Activated naive CD8-positive, alpha-beta T cell treated with anti-CD3 and anti-CD28 coated beads, Interleukin-2, amount 50 U/mL, for 24 hours (primary cell): ENCODE data around the gene NDUFB2.
"Not testable (repeated sequence)": the region's sequence is repeated elsewhere in the genome, so short reads cannot be mapped to it uniquely, and the experiment has no call there.

ENCODE experiments used
- ATAC-seq: fragments of 150-1000 bp; cut with Tn5 transposase; one replicate; pipeline ENCODE4 v1.10.0; 2021
- DNase-seq: peaks from one replicate; pipeline ENCODE4 v3.0.0; 2021
- H3K27ac Mint-ChIP-seq: one replicate; pipeline ENCODE4 v1.8.0; 2021; ENCODE audit warnings: mild to moderate bottlenecking, mixed read lengths
- H3K27me3 Mint-ChIP-seq: one replicate; pipeline ENCODE4 v1.8.0; 2021; ENCODE audit warnings: mixed read lengths
- H3K36me3 Mint-ChIP-seq: one replicate; pipeline ENCODE4 v1.8.0; 2021; ENCODE audit warnings: low read depth, mixed read lengths
- H3K4me1 Mint-ChIP-seq: one replicate; pipeline ENCODE4 v1.8.0; 2021; ENCODE audit warnings: mixed read lengths
- H3K4me3 Mint-ChIP-seq: one replicate; pipeline ENCODE4 v1.8.0; 2021; ENCODE audit warnings: mild to moderate bottlenecking, moderate library complexity, mixed read lengths
- H3K9me3 Mint-ChIP-seq: one replicate; pipeline ENCODE4 v1.8.0; 2021; ENCODE audit warnings: mixed read lengths

Gene NDUFB2

DNA sequence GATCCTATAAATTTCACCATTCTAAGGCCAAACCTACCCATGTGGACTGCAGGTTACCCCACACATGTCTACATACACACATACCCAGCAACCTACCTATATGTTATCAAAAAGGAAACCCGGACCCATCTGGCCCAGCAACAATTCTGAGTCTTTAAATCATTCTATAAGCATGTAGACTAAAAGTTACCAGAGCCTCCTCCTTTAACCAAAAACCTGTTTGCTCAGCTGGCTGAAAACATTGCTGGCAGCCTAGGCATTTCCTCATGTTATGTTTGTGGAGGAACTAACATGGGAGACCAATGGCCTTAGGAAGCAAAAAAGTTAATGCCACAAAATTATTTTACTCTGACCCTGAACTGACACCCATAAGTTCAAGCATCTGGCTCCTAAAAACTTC, 29.0 kb upstream of the NDUFB2 start:
- ATAC-seq: no peak
- no peak overlapping the region for H3K27ac Mint-ChIP-seq

DNA sequence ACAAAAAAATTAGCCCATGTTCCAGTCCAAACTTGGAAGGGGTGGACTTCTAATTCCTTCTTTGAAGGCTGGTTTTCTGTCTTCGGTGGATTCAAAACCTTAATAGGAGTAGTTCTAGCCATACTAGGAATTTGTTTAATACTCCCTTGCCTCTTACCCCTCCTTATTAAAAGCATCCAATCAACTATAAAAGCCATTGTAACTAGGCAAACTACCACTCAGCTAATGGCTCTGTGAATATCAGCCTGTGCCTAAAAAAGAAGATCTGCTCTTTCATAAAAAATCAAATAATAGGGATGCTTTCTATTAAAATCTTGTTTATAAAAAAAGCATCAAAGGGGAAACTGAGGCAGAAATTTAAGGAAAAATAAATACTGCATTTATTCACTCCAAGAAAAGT, 27.9 kb upstream of the NDUFB2 start:
- peaks cover 7% of the 10 kb centered on the region for H3K4me1 Mint-ChIP-seq
- no peak overlapping the region for H3K27ac Mint-ChIP-seq
- DNase-seq: no peak
- H3K9me3 Mint-ChIP-seq: no peaks in the 10 kb centered on the region
- ATAC-seq: no peak
- H3K36me3 Mint-ChIP-seq: no peaks in the 10 kb centered on the region
- H3K4me3 Mint-ChIP-seq: no peak overlapping the region
- H3K27me3 Mint-ChIP-seq: no peaks in the 10 kb centered on the region

More for the DNA sequence above, 29.0 kb upstream of the NDUFB2 start:
- H3K27me3 Mint-ChIP-seq: no peaks in the 10 kb centered on the region
- no peak for DNase-seq
- no peaks in the 10 kb centered on the region for H3K9me3 Mint-ChIP-seq
- H3K4me3 Mint-ChIP-seq: no peak overlapping the region
- peaks cover 4% of the 10 kb centered on the region for H3K4me1 Mint-ChIP-seq
- H3K36me3 Mint-ChIP-seq: no peaks in the 10 kb centered on the region

DNA sequence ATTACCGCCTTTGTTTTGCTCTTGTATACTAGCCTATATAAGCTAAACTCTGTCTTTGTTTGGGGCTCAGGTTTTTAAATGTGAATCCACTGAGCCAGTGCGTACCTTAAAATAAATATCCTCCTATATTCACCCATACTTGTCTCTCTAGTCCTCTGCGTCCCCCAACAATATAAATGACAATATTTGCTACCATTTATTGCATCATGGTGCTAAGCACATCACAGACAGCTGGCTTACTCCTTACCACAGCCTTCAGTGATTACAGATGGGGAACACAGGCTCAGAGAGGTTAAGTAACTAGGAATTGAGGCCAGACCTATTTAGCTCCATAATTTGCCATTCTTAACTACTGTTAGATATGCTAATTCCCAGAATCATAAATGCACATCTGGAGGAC, 27.2 kb upstream of the NDUFB2 start:
- Mint-ChIP-seq H3K36me3 (no peaks in the 10 kb centered on the region), H3K4me3 (no peak overlapping the region), H3K27ac (no peak overlapping the region), H3K4me1 (peaks cover 15% of the 10 kb centered on the region), H3K9me3 (no peaks in the 10 kb centered on the region), H3K27me3 (no peaks in the 10 kb centered on the region)
- no peak for ATAC-seq
- no peak for DNase-seq

DNA sequence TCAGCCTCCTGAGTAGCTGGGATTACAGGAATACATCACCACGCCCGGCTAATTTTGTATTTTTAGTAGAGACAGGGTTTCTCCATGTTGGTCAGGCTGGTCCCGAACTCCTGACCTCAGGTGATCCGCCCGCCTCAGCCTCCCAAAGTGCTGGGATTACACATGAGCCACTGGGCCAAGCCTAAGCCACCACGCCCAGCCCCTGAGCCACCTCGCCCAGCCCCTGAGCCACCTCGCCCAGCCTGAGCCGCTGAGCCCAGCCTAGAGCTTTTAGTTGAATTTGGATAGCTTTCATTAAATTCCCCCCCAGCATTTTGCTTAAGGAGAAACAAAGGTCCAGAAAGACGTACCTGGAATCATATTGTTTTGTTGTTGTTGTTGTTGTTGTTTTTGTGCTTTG, 26.6 kb upstream of the NDUFB2 start:
- not testable (repeated sequence) for H3K4me3 Mint-ChIP-seq, DNase-seq, ATAC-seq, H3K36me3 Mint-ChIP-seq, H3K27me3 Mint-ChIP-seq, H3K9me3 Mint-ChIP-seq, H3K27ac Mint-ChIP-seq
- H3K4me1 Mint-ChIP-seq: peaks cover 20% of the 10 kb centered on the region

DNA sequence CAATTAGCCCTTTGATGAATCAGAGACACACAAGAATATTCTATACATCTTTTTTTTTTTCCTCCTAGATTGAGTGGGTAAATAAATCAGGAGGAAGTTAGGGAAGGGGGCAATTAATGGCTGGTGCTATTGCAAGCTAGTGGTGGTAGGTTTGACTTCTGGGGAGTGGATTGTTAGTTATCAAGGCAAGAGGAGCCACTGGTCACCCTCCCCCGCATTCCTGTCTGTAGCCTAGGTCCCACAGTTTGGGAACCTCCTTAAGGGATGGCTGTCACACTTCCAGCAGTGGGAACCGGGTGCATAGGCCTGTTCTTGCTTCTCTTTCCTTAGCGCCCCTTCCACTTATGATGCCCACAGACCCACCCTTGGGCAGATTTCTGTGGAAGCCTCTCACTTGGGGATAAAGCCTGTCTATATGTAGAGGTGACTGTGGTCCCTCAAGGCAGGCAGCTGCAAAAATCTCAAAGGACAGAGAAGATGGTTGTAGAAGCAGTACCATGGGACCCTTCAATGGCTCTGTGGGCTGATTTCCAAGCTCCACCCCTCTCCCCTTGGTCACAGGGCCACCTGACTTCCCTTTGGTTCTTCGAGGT, 26.1 kb upstream of the NDUFB2 start:
- Mint-ChIP-seq H3K4me3 (no peak overlapping the region), H3K9me3 (no peaks in the 10 kb centered on the region), H3K27ac (no peak overlapping the region), H3K36me3 (no peaks in the 10 kb centered on the region), H3K27me3 (no peaks in the 10 kb centered on the region), H3K4me1 (peaks cover 25% of the 10 kb centered on the region)
- DNase-seq (no peak), ATAC-seq (no peak)

DNA sequence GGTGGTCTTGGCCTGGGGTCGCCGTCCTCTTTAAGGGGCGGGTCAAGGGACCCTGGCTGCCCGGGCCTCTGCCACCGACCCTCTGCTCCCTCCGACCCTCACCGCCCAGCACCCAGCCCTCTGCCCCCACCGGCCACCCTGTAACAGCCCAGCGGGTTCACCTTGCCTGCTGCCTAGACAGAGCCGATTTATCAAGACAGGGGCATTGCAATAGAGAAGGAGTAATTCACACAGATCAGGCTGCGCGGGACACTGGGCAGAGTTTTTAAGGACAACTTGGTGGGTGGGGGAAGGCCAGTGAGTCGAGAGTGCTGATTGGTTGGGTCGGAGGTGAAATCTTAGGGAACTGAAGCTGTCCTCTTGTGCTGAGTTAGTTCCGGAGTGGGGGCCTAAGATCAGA, 24.5 kb upstream of the NDUFB2 start:
- Mint-ChIP-seq H3K4me1 (peaks cover 36% of the 10 kb centered on the region), H3K9me3 (no peaks in the 10 kb centered on the region), H3K36me3 (no peaks in the 10 kb centered on the region), H3K27me3 (no peaks in the 10 kb centered on the region), H3K27ac (no peak overlapping the region), H3K4me3 (peak overlapping the region; percentile 70)
- ATAC-seq (no peak), DNase-seq (no peak)

DNA sequence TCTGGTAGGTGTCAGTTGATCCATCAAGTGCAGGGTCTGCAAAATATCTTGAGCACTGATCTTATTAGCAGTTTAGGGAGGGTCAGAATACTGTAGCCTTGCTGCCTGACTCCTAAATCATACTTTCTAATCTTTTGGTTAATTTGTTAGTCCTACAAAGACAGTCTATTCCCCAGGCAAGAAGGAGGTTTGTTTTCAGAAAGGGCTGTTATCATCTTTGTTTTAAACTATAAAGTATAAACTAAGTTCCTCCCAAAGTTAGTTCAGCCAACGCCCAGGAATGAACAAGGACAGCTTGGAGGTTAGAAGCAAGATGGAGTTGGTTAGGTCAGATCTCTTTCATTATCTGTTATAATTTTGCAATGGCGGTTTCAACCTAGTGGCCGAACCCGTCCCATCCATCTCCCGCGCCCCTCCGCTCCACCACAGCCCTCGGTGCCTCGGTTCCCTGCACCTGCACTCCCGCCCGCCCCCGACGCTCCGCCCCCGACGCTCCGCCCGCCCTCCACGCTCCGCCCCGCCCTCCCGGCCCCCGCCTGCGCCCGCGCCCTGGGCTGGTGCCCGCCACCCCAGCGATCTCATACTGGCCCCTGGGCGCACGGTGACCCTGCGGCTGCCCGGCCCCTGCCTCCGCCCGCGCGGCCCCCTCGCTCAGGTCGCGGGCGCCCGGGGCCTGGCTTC, 24.0 kb upstream of the NDUFB2 start, which contains the start of gene ADCK2:
TSS of gene ADCK2 (plus strand) at position 564 of the 681 bp plus-strand sequence. CDS start 386 bp downstream, outside the sequence.
- no peaks in the 10 kb centered on the region for H3K36me3 Mint-ChIP-seq
- peaks cover 36% of the 10 kb centered on the region for H3K4me1 Mint-ChIP-seq
- no peaks in the 10 kb centered on the region for H3K27me3 Mint-ChIP-seq
- no peaks in the 10 kb centered on the region for H3K9me3 Mint-ChIP-seq
- H3K4me3 Mint-ChIP-seq: peak within 1 kb of the TSS; percentile 77
- H3K27ac Mint-ChIP-seq: peak within 1 kb of the TSS; percentile 42
- DNase-seq: peak; percentile 67
- peak; percentile 74 for ATAC-seq

DNA sequence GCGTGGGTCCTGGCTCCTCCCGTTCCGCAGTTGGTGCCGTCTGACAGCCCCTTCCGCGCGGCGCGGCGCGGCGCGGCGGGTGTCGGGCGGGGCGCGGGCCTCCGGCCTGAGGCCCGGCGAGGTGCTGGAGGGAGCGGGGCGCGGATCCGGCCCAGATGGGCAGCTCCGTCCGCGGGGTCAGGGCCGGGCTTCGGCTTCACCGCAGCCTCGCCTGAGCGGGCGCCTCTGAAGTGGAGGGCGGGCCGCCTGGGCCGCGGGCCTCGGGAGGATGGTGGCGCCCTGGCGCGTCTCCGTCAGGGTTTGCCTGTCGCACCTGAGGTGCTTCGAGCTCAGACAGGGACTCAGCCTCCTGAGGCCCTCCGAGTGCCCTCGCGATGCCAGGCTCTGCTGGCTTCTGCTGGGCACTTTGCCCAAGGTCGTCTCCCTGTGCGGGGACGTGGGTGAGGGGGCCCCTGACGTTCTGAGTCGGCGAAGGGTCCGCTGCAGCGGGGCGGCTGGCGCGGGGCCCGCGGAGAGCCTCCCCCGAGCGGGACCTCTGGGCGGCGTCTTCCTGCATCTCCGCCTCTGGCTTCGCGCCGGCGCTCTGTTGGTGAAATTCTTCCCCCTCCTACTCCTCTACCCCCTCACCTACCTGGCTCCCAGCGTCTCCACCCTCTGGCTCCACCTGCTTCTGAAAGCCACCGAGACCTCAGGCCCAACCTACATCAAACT, 23.3 kb upstream of the NDUFB2 start:
- peaks cover 36% of the 10 kb centered on the region for H3K4me1 Mint-ChIP-seq

DNA sequence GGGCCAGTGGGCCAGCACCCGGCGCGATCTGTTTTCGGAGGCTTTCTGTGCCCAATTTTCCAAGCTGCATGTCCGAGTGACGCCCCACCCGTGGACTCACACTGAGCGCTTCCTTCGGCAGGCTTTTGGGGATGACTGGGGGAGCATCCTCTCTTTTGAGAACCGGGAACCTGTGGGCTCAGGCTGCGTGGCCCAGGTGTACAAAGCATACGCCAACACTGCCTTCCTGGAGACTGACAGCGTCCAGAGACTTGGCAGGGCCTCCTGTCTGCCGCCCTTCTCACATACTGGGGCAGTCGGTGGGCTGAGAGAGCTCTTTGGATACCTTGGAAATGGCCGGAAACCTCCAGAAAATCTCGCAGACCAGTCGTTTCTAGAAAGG, 22.7 kb upstream of the NDUFB2 start:
- Mint-ChIP-seq H3K27me3 (no peaks in the 10 kb centered on the region), H3K27ac (no peak overlapping the region), H3K4me1 (peaks cover 36% of the 10 kb centered on the region), H3K36me3 (peaks cover 7% of the 10 kb centered on the region), H3K4me3 (peak overlapping the region; percentile 77), H3K9me3 (no peaks in the 10 kb centered on the region)
- DNase-seq (no peak), ATAC-seq (no peak)

More for the DNA sequence above, 23.3 kb upstream of the NDUFB2 start:
- DNase-seq (peak; percentile 56), ATAC-seq (peak; percentile 69)
- Mint-ChIP-seq H3K27me3 (no peaks in the 10 kb centered on the region), H3K9me3 (no peaks in the 10 kb centered on the region), H3K4me3 (peak overlapping the region; percentile 77), H3K36me3 (peaks cover 5% of the 10 kb centered on the region), H3K27ac (no peak overlapping the region)

DNA sequence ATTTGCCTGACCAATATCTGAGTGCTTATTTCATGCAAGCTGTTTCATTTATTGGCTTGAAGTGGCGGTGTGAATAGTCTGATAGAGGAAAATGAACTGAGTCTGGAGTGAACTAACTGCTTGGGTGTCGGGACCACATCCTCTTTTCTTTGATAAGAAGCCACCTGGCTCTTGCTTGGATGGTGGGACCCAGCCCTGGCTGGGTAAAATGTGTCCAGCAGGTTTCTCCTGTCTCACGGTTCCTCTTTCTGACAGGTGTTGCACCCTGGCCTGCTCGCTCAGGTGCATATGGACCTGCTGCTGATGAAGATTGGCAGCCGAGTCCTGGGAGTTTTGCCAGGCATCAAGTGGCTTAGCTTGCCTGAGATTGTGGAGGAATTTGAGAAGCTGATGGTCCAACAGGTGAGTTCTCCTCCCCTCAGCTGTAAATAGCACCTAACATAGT, 22.1 kb upstream of the NDUFB2 start:
- H3K27me3 Mint-ChIP-seq: no peaks in the 10 kb centered on the region
- peak overlapping the region; percentile 77 for H3K4me3 Mint-ChIP-seq
- peaks cover 10% of the 10 kb centered on the region for H3K36me3 Mint-ChIP-seq
- ATAC-seq (no peak), DNase-seq (no peak)
- peaks cover 36% of the 10 kb centered on the region for H3K4me1 Mint-ChIP-seq
- H3K27ac Mint-ChIP-seq: no peak overlapping the region
- no peaks in the 10 kb centered on the region for H3K9me3 Mint-ChIP-seq

DNA sequence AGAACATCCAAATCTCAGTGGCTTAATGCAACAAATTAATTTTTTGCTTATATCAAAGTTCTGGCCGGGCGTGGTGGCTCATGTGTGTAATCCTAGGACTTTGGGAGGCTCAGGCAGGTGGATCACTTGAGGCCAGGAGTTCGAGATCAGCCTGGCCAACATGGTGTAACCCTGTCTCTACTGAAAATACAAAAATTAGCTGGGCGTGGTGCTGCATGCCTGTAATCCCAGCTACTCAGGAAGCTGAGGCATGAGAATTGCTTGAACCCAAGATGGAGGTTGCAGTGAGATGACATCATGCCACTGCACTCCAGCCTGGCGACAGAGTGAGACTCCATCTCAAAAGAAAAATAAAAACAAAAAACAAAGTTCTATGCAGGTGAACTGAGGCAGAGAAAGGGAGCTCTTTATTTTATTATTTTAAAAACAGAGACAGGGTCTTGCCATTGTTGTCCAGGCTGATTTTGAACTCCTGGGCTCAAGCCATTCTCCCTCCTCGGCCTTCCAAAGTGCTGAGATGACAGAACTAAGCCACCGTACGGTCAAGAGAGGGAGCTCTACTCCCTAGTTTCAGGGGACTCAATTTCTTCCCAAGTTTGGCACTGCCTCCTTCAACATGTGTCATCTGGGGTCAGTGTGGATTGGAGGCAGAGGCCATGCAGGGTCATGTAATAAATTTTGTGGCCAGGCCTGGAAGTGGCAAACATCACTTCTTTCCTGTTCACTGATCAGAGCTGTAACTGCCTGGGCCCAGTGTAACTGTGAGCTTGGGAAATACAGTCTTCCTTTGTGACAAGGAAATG, 21.4 kb upstream of the NDUFB2 start:
- H3K36me3 Mint-ChIP-seq: peaks cover 17% of the 10 kb centered on the region
- H3K27me3 Mint-ChIP-seq: no peaks in the 10 kb centered on the region
- peaks cover 36% of the 10 kb centered on the region for H3K4me1 Mint-ChIP-seq
- no peak overlapping the region for H3K27ac Mint-ChIP-seq
- H3K4me3 Mint-ChIP-seq: peak overlapping the region; percentile 35
- no peaks in the 10 kb centered on the region for H3K9me3 Mint-ChIP-seq
- ATAC-seq (no peak), DNase-seq (no peak)

DNA sequence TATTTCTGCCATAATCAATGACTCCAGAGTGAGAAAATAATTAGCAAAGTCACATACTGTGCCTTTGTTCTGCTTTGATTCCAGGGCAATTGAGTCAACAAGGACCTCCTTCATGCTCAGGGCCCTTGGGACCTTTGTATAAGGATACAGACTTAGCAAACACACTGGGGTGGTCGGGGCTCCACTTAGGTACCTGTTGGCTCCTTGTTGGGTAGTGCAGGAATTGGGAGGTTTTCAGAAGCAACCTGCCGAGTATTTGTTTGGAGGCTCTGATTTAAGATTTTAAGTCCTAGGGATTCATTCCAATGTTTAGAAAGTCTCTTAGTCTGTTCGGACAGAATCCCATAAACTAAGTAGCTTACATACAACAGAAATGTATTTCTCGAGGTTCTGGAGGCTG, 20.8 kb upstream of the NDUFB2 start:
- no peak overlapping the region for H3K4me3 Mint-ChIP-seq
- no peaks in the 10 kb centered on the region for H3K27me3 Mint-ChIP-seq
- DNase-seq (no peak), ATAC-seq (no peak)
- no peak overlapping the region for H3K27ac Mint-ChIP-seq
- H3K36me3 Mint-ChIP-seq: peaks cover 19% of the 10 kb centered on the region
- peaks cover 36% of the 10 kb centered on the region for H3K4me1 Mint-ChIP-seq
- no peaks in the 10 kb centered on the region for H3K9me3 Mint-ChIP-seq

DNA sequence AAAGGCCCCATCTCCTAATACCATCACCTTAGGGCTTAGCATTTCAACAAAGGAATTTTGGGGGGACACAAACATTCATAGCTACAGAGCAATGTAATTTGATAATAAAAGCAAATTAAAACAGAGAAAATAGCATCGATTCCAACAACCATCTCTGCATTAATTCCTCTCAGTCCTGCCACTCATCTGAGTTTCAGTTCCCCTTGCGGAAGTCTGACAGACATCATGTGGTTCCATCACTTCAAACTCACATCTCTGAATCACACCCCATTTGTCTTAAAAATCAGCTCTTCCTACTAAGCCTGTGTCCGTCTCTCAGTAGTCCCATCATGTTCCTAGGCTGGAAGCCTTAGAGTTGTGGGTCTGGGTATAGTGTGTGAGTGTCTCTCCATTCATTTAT, 20.2 kb upstream of the NDUFB2 start:
- Mint-ChIP-seq H3K36me3 (peaks cover 22% of the 10 kb centered on the region), H3K27ac (no peak overlapping the region), H3K9me3 (no peaks in the 10 kb centered on the region), H3K27me3 (no peaks in the 10 kb centered on the region), H3K4me1 (peaks cover 36% of the 10 kb centered on the region), H3K4me3 (no peak overlapping the region)
- ATAC-seq (no peak), DNase-seq (no peak)

DNA sequence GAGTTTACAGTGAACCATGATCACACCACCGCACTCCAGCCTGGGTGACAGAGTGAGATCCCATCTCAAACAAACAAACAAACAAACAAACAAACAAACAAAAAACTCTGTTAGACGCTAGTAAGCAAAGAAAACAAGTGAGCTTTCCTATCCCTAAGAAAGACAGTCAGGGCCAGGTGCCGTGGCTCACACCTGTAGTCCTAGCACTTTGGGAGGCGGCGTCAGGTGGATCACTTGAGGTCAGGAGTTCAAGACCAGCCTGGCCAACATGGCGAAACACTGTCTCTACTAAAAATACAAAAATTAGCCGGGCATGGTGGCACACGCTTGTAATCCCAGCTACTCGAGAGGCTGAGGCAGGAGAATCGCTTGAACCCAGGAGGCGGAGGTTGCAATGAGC, 19.6 kb upstream of the NDUFB2 start:
- ATAC-seq, DNase-seq: not testable (repeated sequence)
- H3K4me1 Mint-ChIP-seq: peaks cover 36% of the 10 kb centered on the region

More for the DNA sequence above, 19.6 kb upstream of the NDUFB2 start:
- H3K27me3 Mint-ChIP-seq, H3K27ac Mint-ChIP-seq, H3K4me3 Mint-ChIP-seq, H3K9me3 Mint-ChIP-seq: not testable (repeated sequence)
- peaks cover 23% of the 10 kb centered on the region for H3K36me3 Mint-ChIP-seq
